Heart left ventricle (tissue), 16 donors: ENCODE results near the gene FLNB. TPM values are rescaled to one million over a fixed set of nuclear protein-coding genes. Genes with fewer than 3 reads are reported as not detected.

Experiments
- ATAC-seq, 4 donors: fragments of 200-7000 bp; cut with Tn5 transposase; one replicate each; pipeline ENCODE4 v1.9.1; 2020 to 2022; ENCODE audit warnings: moderate library complexity in 4 of 4, mild to moderate bottlenecking in 3 of 4, moderate number of reproducible peaks in 1 of 4
- DNase-seq, 5 donors: peaks; one replicate each; pipeline ENCODE4 v3.0.0-alpha.2; 2020
- H3K27ac ChIP-seq, 12 donors: fragments of 200-600 bp; sonication (generic) in 4 of 12; one replicate each; pipeline versions ENCODE4 v1.5.0 to v1.8.0; 2016 to 2022; ENCODE audit warnings: mild to moderate bottlenecking in 2 of 12
- H3K27me3 ChIP-seq, 9 donors: fragments of 200-600 bp; sonication (generic) in 2 of 9; one replicate each; pipeline versions ENCODE4 v1.5.1 to v1.8.0; 2016 to 2022; ENCODE audit warnings: mild to moderate bottlenecking in 3 of 9
- H3K36me3 ChIP-seq, 9 donors: fragments of 200-600 bp; sonication (generic) in 2 of 9; one replicate each; pipeline versions ENCODE4 v1.5.0 to v1.8.0; 2018 to 2022; ENCODE audit warnings: mild to moderate bottlenecking in 2 of 9
- H3K4me1 ChIP-seq, 12 donors: fragments of 200-600 bp; sonication (generic) in 4 of 12; one replicate each; pipeline versions ENCODE4 v1.5.0 to v1.8.0; 2016 to 2022; ENCODE audit warnings: mild to moderate bottlenecking in 3 of 12
- H3K4me3 ChIP-seq, 12 donors: fragments of 200-600 bp; sonication (generic) in 4 of 12; one replicate each; pipeline versions ENCODE4 v1.5.0 to v1.8.0; 2017 to 2022; ENCODE audit warnings: mild to moderate bottlenecking in 9 of 12, moderate library complexity in 4 of 12
- H3K9me3 ChIP-seq, 12 donors: fragments of 200-600 bp; sonication (generic) in 4 of 12; one replicate each; pipeline versions ENCODE4 v1.5.0 to v1.8.0; 2016 to 2022; ENCODE audit warnings: mild to moderate bottlenecking in 1 of 12
- CTCF ChIP-seq, 12 donors: fragments of 200-600 bp; sonication (generic) in 4 of 12; IDR thresholded peaks; one replicate each; pipeline versions ENCODE4 v1.5.0 to v1.8.0; 2018 to 2022; ENCODE audit warnings: antibody characterized with exemption in 12 of 12, mild to moderate bottlenecking in 5 of 12
- POLR2A ChIP-seq, 2 donors: fragments of 450-650 bp; IDR thresholded peaks; one replicate each; pipeline ENCODE4 v1.6.1; 2017; ENCODE audit warnings: antibody characterized with exemption in 2 of 2, mild to moderate bottlenecking in 2 of 2, moderate library complexity in 2 of 2
- WGBS, 4 donors: extraction: QIAGEN DNeasy Blood & Tissue Kit in 2 of 4; methylation state at CpG; one replicate each; pipeline versions ENCODE4 v1.1.5 to v1.1.7; 2013 to 2018; 5-methylcytosine and 5-hydroxymethylcytosine counted together
- intact Hi-C, 10 donors: fragments of 100-400 bp; cut with DNase I; formaldehyde crosslinking; loops; one replicate each; pipeline versions ENCODE4 v1.11.1 to v1.14.2; 2022
- long read RNA-seq, 3 donors: library from polyadenylated mRNA; unstranded; transcript quantifications; one replicate each; pipeline ENCODE4 v2.0.0, GENCODE V29; 2020 to 2021
- polyA plus RNA-seq, 2 donors: library from polyadenylated mRNA; stranded (reverse); fragments of 200-250 nt; gene quantifications; one replicate each; pipeline ENCODE4 v1.2.3, GENCODE V29; 2013
- total RNA-seq, 9 donors: library from RNA; depleted of rRNA in 2 of 9; stranded (reverse); fragments of >200 nt in 2 of 9; fragmentation: NEBNext Ultra II Directional in 3 of 9; extraction: Animal tissue kit (Norgen Biotek cat#: 25700) in 3 of 9; gene quantifications; one replicate each; pipeline versions ENCODE4 v1.1.0 to v1.2.4, GENCODE V29; 2016 to 2023
- donor health status: ischemic (EF 13 %, LVEDD 7.1; RV severe dilation, severe dysfunction).
- donor health status: healthy with polysubstance abuse.
- donor health status: DM: no; HTN: yes; CAD: no.
- donor health status: DM: no; HTN: no; CAD: no.
- donor health status: ischemic (EF 25% LVEDD 6.9; RV normal size, moderate dysfunction).
- donor health status: ischemic (EF 25% LVEDD 5.7; RV mildly dilated, moderate dysfunction).
- donor health status: healthy.
- donor health status: DM: yes; HTN: yes; CAD: no.
- donor health status: ischemic (EF 35%, LVEDD 5.7; RV mildly dilated, moderate dysfunction).
- donor health status: nonischemic (EF 11% LVEDD 7.7; RV severe dilation, severe dysfunction).
- donor health status: DM: yes; HTN: yes; CAD: no.
- donor health status: PGD.
- donor health status: ischemic (EF 29% LVEDD 5.4; RV normal size, mild dysfunction).
- donor health status: nonischemic (EF 23%, LVEDD 6.1; RV moderate dilation, normal function).

The FLNB gene
- 10 to 100 TPM; 30.5 to 75.6 (median 40.6) TPM for total RNA-seq
- 10 to 100 TPM; 31.9 to 38.7 TPM for polyA plus RNA-seq
- long read RNA-seq, donor 1, partial matches to known transcripts, result 16 of 34 reads
- long read RNA-seq, donor 1, other reads (novel, unspliced or antisense), result 14 of 34 reads
- long read RNA-seq, donor 2, transcript FLNB-211 (4 exons, 932 nt), result major isoform, 10 of 33 reads
- long read RNA-seq, donor 2, partial matches to known transcripts, result 12 of 33 reads
- long read RNA-seq, donor 2, other reads (novel, unspliced or antisense), result 10 of 33 reads
- long read RNA-seq, donor 3, partial matches to known transcripts, result 4 of 16 reads
- long read RNA-seq, donor 3, other reads (novel, unspliced or antisense), result 11 of 16 reads

- Histone ChIP-seq H3K9me3 (no peaks in the 10 kb centered on the region), H3K36me3 (no peaks in the 10 kb centered on the region), H3K27me3 (no peaks in the 10 kb centered on the region), H3K4me3 (peak within 1 kb of the TSS; percentile 67 to 98 (median 93)), H3K27ac (peak within 1 kb of the TSS; percentile 49 to 91 (median 82)), H3K4me1 (peaks cover 0 to 54% (median 28%) of the 10 kb centered on the region in 12 donors)
- peak; percentile 75 to 92 (median 88) for ATAC-seq
- TF ChIP-seq POLR2A (IDR thresholded peaks at IDR 0.05), result peak in 1 of 2 donors; percentile 76
- peak; percentile 54 to 94 (median 69) for TF ChIP-seq CTCF (IDR thresholded peaks at IDR 0.05)
- peak; percentile 67 to 89 (median 71) for DNase-seq
- intact Hi-C loops, result loop anchor here (2.0 to 10.0 kb wide), 10 partner anchors 44 to 296 kb away; partner anchors contain the start of genes HTD2 (in 2 of the 10) and RPP14 (in 2 of the 10)
- 0 to 1% (median 0%) methylated on average over 5 to 91 of the region's 91 CpGs for WGBS, 4 donors
Observed at GRCh38 chr3:58008141-58009025, at the start of gene FLNB. Gene FLNB, plus strand, starts transcription at chr3:58008422. Its CDS starts 143 bp downstream, at chr3:58008565.

- DNase-seq (peak; percentile 52 to 76 (median 62)), ATAC-seq (peak; percentile 66 to 89 (median 80))
- Histone ChIP-seq H3K4me3 (peak overlapping the region in 4 of 12 donors; percentile 15 to 41 (median 22)), H3K27me3 (no peaks in the 10 kb centered on the region), H3K27ac (peak overlapping the region; percentile 64 to 92 (median 82)), H3K4me1 (peaks cover 0 to 46% (median 30%) of the 10 kb centered on the region in 12 donors), H3K36me3 (no peaks in the 10 kb centered on the region), H3K9me3 (no peaks in the 10 kb centered on the region)
- intact Hi-C loops, result no loop called here
- 67 to 74% (median 70%) methylated on average over 11 to 13 of the region's 13 CpGs for WGBS, 4 donors
- no peak for TF ChIP-seq POLR2A (IDR thresholded peaks at IDR 0.05)
- peak in 1 of 12 donors; percentile 7 for TF ChIP-seq CTCF (IDR thresholded peaks at IDR 0.05)
Observed at GRCh38 chr3:57958642-57959422, 49.4 kb upstream of the FLNB start.

GRCh38 chr3:57959423-57960173 lies 48.6 kb upstream of the FLNB start:
- H3K36me3 ChIP-seq, result no peaks in the 10 kb centered on the region
- H3K9me3 ChIP-seq, result no peaks in the 10 kb centered on the region
- peak overlapping the region; percentile 64 to 92 (median 82) for H3K27ac ChIP-seq
- ATAC-seq (peak; percentile 5 to 60 (median 56)), DNase-seq (peak in 4 of 5 donors; percentile 36 to 51 (median 46))
- H3K4me1 ChIP-seq, result peaks cover 0 to 46% (median 30%) of the 10 kb centered on the region in 12 donors
- TF ChIP-seq CTCF (IDR thresholded peaks at IDR 0.05) (peak in 1 of 12 donors; percentile 1), POLR2A (IDR thresholded peaks at IDR 0.05) (no peak)
- no peaks in the 10 kb centered on the region for H3K27me3 ChIP-seq
- intact Hi-C loops, result no loop called here
- H3K4me3 ChIP-seq, result peak overlapping the region in 7 of 12 donors; percentile 12 to 41 (median 17)
- 40 to 56% (median 46%) methylated on average over 19 of the region's 19 CpGs for WGBS, 4 donors
